Fibroblast of pulmonary artery (primary cell): ENCODE measurements around the gene SPP2.

ENCODE experiments used
- DNase-seq: peaks from one replicate; pipeline ENCODE4 v3.0.0-alpha.2; 2010; ENCODE audit warnings: low read depth
- H3K4me3 ChIP-seq: replicated peaks from 2 replicates; pipeline ENCODE4 v1.5.1; 2011; ENCODE audit warnings: low read depth, mild to moderate bottlenecking, control low read depth, low read length, moderate library complexity
- CTCF ChIP-seq: IDR thresholded peaks from 2 replicates; pipeline ENCODE4 v1.5.1; 2011; ENCODE audit warnings: mild to moderate bottlenecking, control low read depth, low read length, inconsistent platforms; ENCODE audit errors: missing control alignments

Gene SPP2

GRCh38 chr2:234116010-234116409 is 65.5 kb downstream of the SPP2 start:
- DNase-seq: no peak
- TF ChIP-seq CTCF: no peak
- no peak overlapping the region for H3K4me3 ChIP-seq

GRCh38 chr2:234121999-234122398 is 71.5 kb downstream of the SPP2 start:
- no peak for DNase-seq
- TF ChIP-seq CTCF: no peak
- no peak overlapping the region for H3K4me3 ChIP-seq

- H3K4me3 ChIP-seq: no peak overlapping the region
- no peak for TF ChIP-seq CTCF
- no peak for DNase-seq
Observed at GRCh38 chr2:234125451-234126145, 75.1 kb downstream of the SPP2 start.

- no peak for TF ChIP-seq CTCF
Observed at GRCh38 chr2:234126146-234126470, 75.6 kb downstream of the SPP2 start.

More at GRCh38 chr2:234126146-234126470, 75.6 kb downstream of the SPP2 start:
- no peak overlapping the region for H3K4me3 ChIP-seq
- DNase-seq: no peak
